LNCaP clone FGC (cell line): ENCODE data around the gene MEIOSIN.

Experiments used
- DNase-seq: peaks from one replicate; pipeline ENCODE4 v3.0.0-alpha.2; 2011; ENCODE audit warnings: low read depth
- H3K4me3 ChIP-seq: 2 replicates; pipeline ENCODE4 v1.5.1; 2011; ENCODE audit warnings: mild to moderate bottlenecking, low read depth, low read length, control low read depth
- TF ChIP-seq, protein P1 (sequence below): IDR thresholded peaks from 2 replicates; pipeline ENCODE4 v1.5.1; 2012; ENCODE audit warnings: mild to moderate bottlenecking; ENCODE audit not compliant: control insufficient read depth, insufficient read depth; ENCODE audit errors: extremely low read depth

MEIOSIN gene

DNA sequence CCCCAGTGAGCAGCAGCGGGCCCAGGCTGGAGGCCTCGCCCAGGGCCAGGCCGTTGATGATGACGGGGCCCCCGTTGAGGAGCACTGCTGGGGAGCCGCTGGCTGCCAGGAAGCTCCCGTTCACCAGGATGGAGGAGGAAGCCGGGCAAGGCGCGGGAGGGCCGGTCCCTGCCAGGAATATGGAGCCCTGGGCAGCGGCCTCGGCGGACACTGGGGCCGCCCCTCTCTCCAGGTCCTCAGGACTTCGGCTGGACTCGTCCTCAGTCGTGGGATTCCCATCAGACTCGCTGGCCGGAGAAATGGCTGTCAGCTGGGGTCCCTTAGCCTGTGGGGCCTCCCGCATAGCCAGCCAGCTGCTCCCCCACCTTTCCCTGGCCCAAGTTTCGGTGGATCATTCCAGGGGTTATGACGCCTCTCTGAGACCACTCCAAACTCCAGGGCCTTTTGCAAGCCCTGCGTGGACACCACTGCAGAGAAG is 33.7 kb downstream of the MEIOSIN start:
- DNase-seq = no peak
- TF ChIP-seq, protein P1, sequence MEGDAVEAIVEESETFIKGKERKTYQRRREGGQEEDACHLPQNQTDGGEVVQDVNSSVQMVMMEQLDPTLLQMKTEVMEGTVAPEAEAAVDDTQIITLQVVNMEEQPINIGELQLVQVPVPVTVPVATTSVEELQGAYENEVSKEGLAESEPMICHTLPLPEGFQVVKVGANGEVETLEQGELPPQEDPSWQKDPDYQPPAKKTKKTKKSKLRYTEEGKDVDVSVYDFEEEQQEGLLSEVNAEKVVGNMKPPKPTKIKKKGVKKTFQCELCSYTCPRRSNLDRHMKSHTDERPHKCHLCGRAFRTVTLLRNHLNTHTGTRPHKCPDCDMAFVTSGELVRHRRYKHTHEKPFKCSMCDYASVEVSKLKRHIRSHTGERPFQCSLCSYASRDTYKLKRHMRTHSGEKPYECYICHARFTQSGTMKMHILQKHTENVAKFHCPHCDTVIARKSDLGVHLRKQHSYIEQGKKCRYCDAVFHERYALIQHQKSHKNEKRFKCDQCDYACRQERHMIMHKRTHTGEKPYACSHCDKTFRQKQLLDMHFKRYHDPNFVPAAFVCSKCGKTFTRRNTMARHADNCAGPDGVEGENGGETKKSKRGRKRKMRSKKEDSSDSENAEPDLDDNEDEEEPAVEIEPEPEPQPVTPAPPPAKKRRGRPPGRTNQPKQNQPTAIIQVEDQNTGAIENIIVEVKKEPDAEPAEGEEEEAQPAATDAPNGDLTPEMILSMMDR = no peak
- peak overlapping the region; percentile 71 for H3K4me3 ChIP-seq

GRCh38 chr19:45767410-45767880 is 34.2 kb downstream of the MEIOSIN start:
- TF ChIP-seq, protein P1 = no peak
- peak overlapping the region; percentile 71 for H3K4me3 ChIP-seq
- DNase-seq = no peak

GRCh38 chr19:45767881-45768654 is 34.8 kb downstream of the MEIOSIN start:
- peak overlapping the region; percentile 71 for H3K4me3 ChIP-seq
- TF ChIP-seq, protein P1 = no peak
- DNase-seq = peak; percentile 27

DNA sequence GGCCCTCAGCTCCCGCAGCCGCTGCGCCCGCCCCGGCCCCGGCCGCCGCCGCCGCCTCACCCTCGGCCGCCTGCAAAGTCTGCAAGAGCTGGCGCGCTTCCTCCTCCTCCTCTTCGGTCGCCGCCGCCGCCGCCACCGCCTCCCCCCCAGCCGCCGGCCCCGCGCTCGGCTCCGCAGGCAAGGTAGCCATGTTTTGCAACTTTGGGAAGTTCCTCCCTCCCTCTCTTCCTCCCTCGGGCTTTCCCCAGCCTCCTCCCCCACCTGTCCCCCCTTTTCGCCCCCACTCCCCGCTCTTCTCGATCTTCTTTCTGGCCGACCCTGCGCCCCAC is 35.4 kb downstream of the MEIOSIN start:
- DNase-seq = no peak
- TF ChIP-seq, protein P1 = no peak

DNA sequence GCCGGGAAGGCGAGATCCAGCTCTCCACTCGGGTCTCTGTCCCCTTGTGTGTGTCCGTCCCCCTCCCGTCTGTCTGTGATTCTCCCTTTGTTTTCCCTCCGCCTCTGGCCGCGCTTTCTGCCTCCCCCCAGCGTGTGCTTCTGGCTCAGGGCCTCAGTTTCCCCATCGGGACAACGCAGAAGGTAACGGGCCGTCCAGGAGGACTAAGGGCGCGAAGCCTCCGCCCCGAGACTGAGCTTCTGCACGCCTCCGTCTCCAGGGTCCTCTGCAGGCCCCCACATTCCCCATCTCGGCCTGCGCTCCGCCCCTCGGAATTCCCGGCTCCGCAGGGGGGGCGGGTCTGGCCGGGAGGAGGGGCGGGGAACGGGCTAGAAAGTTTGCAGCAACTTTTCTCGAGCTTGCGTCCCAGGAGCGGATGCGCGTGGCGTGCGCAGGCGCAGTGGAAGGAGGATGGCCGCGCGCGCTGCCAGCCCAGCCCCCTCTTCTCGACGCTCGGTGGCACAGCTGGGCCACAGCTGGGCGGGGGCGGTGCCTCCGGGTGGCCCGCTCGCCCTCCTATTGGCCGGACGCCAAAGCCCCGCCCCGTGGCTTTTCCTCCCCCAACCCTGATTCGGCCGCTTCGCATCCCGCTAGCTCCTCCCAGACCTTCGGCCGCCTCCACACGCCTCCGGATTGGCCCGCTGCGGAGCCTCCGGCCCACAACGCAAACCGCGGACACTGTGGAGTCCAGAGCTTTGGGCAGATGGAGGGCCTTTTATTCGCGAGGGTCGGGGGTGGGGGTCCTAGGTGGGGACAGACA is 35.9 kb downstream of the MEIOSIN start, which contains the start of gene SIX5:
SIX5 (minus strand) TSS at position 269 of the 799 bp plus-strand sequence. CDS start 408 bp downstream, outside the sequence.
- peak; percentile 69 for DNase-seq
- peak within 1 kb of the TSS; percentile 71 for H3K4me3 ChIP-seq
- TF ChIP-seq, protein P1 = no peak

More for the DNA sequence above, 35.4 kb downstream of the MEIOSIN start:
- peak overlapping the region; percentile 71 for H3K4me3 ChIP-seq

DNA sequence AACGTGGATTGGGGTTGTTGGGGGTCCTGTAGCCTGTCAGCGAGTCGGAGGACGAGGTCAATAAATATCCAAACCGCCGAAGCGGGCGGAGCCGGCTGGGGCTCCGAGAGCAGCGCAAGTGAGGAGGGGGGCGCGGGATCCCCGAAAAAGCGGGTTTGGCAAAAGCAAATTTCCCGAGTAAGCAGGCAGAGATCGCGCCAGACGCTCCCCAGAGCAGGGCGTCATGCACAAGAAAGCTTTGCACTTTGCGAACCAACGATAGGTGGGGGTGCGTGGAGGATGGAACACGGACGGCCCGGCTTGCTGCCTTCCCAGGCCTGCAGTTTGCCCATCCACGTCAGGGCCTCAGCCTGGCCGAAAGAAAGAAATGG is 36.6 kb downstream of the MEIOSIN start:
- H3K4me3 ChIP-seq = peak overlapping the region; percentile 61
- TF ChIP-seq, protein P1 = no peak
- DNase-seq = no peak
